Measurements from ENCODE around the gene ATXN7L1. TPM values are rescaled to one million over a fixed set of nuclear protein-coding genes. Genes with fewer than 3 reads are reported as not detected.

The ATXN7L1 gene, protein sequence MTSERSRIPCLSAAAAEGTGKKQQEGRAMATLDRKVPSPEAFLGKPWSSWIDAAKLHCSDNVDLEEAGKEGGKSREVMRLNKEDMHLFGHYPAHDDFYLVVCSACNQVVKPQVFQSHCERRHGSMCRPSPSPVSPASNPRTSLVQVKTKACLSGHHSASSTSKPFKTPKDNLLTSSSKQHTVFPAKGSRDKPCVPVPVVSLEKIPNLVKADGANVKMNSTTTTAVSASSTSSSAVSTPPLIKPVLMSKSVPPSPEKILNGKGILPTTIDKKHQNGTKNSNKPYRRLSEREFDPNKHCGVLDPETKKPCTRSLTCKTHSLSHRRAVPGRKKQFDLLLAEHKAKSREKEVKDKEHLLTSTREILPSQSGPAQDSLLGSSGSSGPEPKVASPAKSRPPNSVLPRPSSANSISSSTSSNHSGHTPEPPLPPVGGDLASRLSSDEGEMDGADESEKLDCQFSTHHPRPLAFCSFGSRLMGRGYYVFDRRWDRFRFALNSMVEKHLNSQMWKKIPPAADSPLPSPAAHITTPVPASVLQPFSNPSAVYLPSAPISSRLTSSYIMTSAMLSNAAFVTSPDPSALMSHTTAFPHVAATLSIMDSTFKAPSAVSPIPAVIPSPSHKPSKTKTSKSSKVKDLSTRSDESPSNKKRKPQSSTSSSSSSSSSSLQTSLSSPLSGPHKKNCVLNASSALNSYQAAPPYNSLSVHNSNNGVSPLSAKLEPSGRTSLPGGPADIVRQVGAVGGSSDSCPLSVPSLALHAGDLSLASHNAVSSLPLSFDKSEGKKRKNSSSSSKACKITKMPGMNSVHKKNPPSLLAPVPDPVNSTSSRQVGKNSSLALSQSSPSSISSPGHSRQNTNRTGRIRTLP
- 10 to 100 TPM in 5 of 6 donors, 1 to 10 TPM in 1; 9.8 to 18.2 (median 10.8) TPM for polyA plus RNA-seq (ENCODE audit: low read depth in 6 of 6)

DNA sequence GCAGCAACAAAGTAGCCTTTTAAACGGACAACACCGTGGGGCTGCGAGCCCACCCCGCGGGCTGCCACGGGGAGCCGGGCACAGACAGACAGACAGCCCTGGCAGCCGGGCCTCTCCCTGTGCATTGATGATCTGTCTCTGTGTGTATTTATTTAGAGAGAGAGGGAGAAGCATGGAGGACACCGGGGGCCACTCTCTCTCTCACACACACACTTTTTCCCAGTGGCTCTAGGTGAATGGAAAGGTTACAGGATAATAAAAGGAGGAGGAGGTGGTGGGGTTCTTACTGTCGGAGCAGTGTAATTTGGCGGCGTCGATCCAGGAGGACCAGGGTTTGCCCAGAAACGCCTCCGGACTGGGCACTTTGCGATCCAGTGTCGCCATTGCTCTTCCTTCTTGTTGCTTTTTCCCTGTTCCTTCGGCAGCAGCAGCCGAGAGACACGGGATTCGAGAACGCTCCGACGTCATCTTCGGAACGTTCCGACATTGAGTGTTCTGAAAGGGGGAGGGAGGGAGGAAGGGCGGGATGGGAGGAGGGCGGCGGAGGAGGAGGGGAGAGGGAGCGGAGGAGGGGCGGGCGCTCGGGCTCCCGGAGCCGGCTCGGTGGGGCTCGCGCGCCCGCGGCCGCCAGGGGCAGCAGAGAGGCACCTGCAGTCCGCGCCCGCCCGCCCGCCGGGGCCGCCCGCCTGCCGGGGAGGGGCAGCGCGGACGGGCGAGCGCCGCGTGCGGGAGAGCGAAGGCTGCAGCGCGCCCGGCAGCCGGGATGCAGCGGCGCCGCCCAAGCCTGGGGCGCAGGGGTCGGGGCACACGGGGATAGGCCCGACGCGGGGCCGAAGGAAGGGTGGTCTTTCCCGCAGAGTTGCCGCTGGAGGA is at the start of gene ATXN7L1:
Gene ATXN7L1 (minus strand): TSS at position 509 of the 873 bp plus-strand sequence. CDS start 41 bp downstream, at position 468.
- H3K27ac Mint-ChIP-seq, result peak within 1 kb of the TSS in 4 of 6 donors; percentile 35 to 86 (median 76)
- H3K4me1 Mint-ChIP-seq, result peaks cover 7 to 19% (median 9%) of the 10 kb centered on the region in 3 donors
- peaks cover 19 to 28% (median 22%) of the 10 kb centered on the region in 3 donors for H3K27me3 Mint-ChIP-seq
- peak; percentile 96 to 97 for ATAC-seq (ENCODE audit: low read depth in 2 of 2)
- no peaks in the 10 kb centered on the region for H3K36me3 Mint-ChIP-seq
- DNase-seq, result peak; percentile 80
- peak within 1 kb of the TSS; percentile 80 to 97 (median 92) for H3K4me3 Mint-ChIP-seq
- no peaks in the 10 kb centered on the region for H3K9me3 Mint-ChIP-seq

DNA sequence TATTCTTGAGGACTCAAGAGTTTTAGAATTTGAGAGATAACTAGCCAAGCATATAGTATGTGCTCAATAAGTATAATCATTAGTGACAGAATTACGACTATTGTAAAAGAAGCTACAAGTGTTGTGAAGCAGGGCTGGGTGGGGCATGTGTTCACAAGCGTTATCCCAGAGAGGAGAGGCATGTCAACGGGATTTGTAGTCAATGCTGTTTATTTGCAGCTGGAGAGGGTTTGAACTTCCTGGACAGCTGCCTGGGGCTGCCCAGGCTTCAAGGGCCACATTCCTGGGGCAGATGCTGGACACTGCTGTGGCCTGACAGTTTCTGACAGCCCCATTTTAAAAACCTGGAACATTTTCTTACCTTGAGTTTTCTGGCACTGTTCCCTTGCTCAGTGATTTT is 49.7 kb upstream of the ATXN7L1 start:
- Mint-ChIP-seq H3K27me3 (peaks cover 0 to 10% (median 9%) of the 10 kb centered on the region in 3 donors), H3K9me3 (peaks cover 0 to 21% (median 8%) of the 10 kb centered on the region in 7 donors), H3K27ac (no peak overlapping the region), H3K4me1 (peaks cover 0 to 2% (median 0%) of the 10 kb centered on the region in 3 donors), H3K4me3 (no peak overlapping the region), H3K36me3 (no peaks in the 10 kb centered on the region)
- DNase-seq (no peak), ATAC-seq (ENCODE audit: low read depth in 2 of 2) (no peak)

DNA sequence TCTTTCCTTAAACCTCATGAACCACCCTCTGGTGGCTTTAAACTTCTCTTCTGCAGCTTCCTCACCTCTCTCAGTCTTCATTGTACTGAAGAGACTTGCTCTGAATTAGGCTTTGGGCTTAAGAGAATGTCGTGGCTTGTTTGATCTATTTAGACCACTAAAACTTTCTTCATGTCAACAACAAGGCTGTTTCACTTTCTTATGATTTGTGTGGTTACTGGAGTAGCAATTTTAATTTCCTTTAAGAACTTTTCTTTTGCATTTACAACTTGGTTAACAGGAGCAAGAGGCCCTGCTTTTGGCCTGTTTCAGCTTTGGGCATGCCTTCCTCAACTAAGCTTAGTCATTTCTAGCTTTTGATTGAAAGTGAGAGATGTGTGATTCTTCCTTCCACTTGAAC is 48.5 kb upstream of the ATXN7L1 start:
- Mint-ChIP-seq H3K4me3 (no peak overlapping the region), H3K9me3 (peaks cover 0 to 21% (median 8%) of the 10 kb centered on the region in 7 donors), H3K4me1 (no peaks in the 10 kb centered on the region), H3K27me3 (peaks cover 3 to 11% (median 6%) of the 10 kb centered on the region in 3 donors), H3K36me3 (no peaks in the 10 kb centered on the region), H3K27ac (no peak overlapping the region)
- ATAC-seq (ENCODE audit: low read depth in 2 of 2) (no peak), DNase-seq (no peak)

DNA sequence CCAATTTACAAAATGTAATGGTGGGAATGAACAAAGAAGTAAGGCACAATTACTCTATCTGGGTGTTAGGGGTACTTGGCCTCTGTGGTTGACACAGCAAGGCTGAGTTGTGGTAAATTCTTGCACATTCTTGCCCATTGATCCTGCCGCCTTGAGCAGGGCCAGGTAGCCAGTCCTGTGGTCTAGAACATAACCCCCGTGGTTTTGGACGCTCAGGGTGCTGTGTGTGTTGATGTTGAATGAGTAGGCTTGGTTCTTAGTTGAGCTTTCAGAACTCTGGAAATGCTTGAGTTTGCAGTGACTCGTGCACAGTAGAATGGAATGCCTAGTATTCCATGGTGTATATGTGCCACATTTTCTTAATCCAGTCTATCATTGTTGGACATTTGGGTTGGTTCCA is 44.4 kb upstream of the ATXN7L1 start:
- DNase-seq, result no peak
- no peak for ATAC-seq (ENCODE audit: low read depth in 2 of 2)
- Mint-ChIP-seq H3K27me3 (peaks cover 15 to 22% (median 17%) of the 10 kb centered on the region in 3 donors), H3K36me3 (no peaks in the 10 kb centered on the region), H3K4me3 (no peak overlapping the region), H3K27ac (no peak overlapping the region), H3K9me3 (peaks cover 0 to 21% (median 8%) of the 10 kb centered on the region in 7 donors), H3K4me1 (no peaks in the 10 kb centered on the region)

DNA sequence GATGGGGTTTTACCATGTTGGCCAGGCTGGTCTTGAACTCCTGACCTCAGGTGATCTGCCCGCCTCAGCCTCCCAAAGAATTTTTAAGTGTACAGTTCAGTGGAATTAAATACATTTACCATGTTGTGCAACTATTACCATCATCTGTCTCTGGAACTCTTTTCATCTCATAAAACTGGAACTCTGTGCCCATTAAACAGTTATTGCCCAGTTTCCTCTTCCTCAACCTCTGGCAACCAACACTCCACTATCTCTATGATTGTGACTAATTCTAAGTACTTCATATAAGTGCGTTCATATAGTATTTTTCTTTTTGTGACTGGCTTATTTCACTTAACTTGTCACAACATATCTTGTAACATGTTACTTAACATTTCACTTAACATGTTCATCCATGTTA is 41.3 kb upstream of the ATXN7L1 start:
- Mint-ChIP-seq H3K36me3 (no peaks in the 10 kb centered on the region), H3K27me3 (peaks cover 19 to 29% (median 22%) of the 10 kb centered on the region in 3 donors), H3K4me1 (no peaks in the 10 kb centered on the region), H3K4me3 (no peak overlapping the region), H3K27ac (no peak overlapping the region), H3K9me3 (peaks cover 0 to 4% (median 0%) of the 10 kb centered on the region in 7 donors)
- DNase-seq, result no peak
- ATAC-seq (ENCODE audit: low read depth in 2 of 2), result no peak

DNA sequence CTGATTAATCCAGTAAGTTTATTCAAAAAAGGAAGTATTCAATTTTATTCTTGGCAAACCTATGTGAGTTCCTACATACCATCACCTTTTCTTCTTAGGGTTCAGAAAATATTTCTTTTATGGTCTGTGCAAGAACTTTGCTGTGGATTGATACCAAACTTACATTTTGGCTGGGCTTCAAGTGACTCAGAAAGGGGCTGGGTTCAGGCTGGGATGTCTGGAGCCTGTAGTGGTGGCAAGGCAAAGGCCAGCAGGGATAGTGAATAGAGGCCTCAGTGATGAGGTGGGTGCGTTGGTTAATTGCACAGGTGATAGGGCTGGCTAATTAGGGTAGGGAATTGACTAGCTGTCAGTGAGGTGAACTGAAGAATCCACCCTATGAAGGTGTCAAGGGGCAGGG is 40.2 kb upstream of the ATXN7L1 start:
- H3K27ac Mint-ChIP-seq, result no peak overlapping the region
- ATAC-seq (ENCODE audit: low read depth in 2 of 2), result no peak
- no peaks in the 10 kb centered on the region for H3K4me1 Mint-ChIP-seq

DNA sequence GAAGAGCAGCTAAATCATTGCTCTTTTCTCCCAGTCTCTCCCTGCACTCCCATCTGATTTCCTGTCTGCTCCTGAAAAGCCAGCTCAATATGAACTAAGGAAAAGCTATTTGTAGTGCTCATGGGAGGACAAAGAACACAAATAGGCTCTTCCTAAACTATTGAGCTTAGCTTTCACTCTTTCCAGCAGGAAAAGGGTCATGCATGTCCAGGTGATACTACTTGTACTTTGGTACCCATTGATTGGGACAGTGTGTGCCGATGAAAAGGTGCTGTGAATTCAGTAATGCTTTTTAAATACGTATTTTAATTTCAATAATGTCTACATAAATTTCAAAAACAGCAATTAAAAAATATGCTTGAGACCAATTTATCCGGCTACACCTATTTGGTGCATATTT is 37.5 kb upstream of the ATXN7L1 start:
- H3K4me3 Mint-ChIP-seq, result no peak overlapping the region
- H3K27ac Mint-ChIP-seq, result no peak overlapping the region
- peaks cover 8 to 25% (median 15%) of the 10 kb centered on the region in 3 donors for H3K27me3 Mint-ChIP-seq
- H3K36me3 Mint-ChIP-seq, result peaks cover 5 to 7% of the 10 kb centered on the region in 2 donors
- H3K9me3 Mint-ChIP-seq, result peaks cover 0 to 8% (median 5%) of the 10 kb centered on the region in 7 donors
- ATAC-seq (ENCODE audit: low read depth in 2 of 2), result no peak
- no peak for DNase-seq
- H3K4me1 Mint-ChIP-seq, result no peaks in the 10 kb centered on the region

More for the DNA sequence above, 40.2 kb upstream of the ATXN7L1 start:
- Mint-ChIP-seq H3K27me3 (peaks cover 19 to 29% (median 22%) of the 10 kb centered on the region in 3 donors), H3K4me3 (no peak overlapping the region), H3K36me3 (no peaks in the 10 kb centered on the region), H3K9me3 (peaks cover 0 to 1% (median 0%) of the 10 kb centered on the region in 7 donors)
- no peak for DNase-seq

DNA sequence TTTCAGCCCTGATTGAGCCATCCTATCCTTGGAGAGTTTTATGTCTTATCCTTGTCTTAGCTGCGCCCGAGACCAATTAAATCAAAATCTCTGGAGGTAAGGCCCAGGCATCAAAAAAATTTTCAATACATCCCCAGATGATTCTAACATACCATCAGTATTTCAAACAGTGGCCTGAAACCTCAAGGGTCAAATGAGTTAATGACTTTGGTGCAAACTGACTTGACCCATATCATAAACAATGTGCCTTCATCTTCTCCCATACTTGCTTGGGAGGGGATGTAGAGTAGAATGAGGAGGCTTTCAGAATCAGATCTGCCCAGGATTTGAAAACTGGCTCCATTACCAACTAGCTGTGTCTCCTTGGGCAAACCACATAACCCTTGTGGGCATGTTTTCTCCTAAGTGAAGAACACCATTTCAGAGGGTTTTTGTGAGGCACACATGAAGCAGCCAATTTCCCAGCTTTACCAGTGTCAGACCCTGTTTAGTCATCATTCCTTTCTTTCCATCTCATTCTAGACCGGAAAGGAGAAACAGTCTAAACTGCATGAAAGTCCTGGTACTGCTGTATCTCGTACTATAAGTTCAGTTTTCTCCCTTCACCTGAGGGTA is 35.7 kb upstream of the ATXN7L1 start:
- Mint-ChIP-seq H3K27ac (no peak overlapping the region), H3K36me3 (peaks cover 5 to 7% of the 10 kb centered on the region in 2 donors), H3K4me3 (peak overlapping the region in 1 of 8 donors; percentile 25), H3K27me3 (peaks cover 0 to 20% (median 10%) of the 10 kb centered on the region in 3 donors), H3K9me3 (peaks cover 0 to 6% (median 5%) of the 10 kb centered on the region in 7 donors), H3K4me1 (no peaks in the 10 kb centered on the region)
- DNase-seq (no peak), ATAC-seq (ENCODE audit: low read depth in 2 of 2) (no peak)

DNA sequence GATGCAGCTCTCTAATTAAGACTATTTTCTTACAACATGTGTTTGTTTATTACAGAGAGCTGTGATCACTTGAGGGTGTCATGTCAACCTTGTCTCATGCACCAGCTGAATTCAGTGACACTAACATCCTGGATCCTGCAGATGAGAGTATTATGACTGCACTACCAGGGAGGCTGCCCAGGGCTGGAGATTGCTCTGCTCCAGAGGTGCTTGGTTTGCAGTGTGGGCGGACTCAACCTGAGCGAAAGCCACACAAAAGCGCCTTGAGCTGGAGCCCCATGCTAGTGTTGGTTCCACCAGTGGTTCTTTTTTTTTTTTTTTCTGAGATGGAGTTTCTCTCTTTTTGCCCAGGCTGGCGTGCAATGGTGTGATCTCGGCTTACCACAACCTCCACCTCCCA is 33.8 kb upstream of the ATXN7L1 start:
- Mint-ChIP-seq H3K27me3 (peaks cover under 1 to 27% (median 7%) of the 10 kb centered on the region in 3 donors), H3K9me3 (peaks cover 0 to 6% (median 5%) of the 10 kb centered on the region in 7 donors), H3K4me1 (no peaks in the 10 kb centered on the region), H3K4me3 (no peak overlapping the region), H3K27ac (no peak overlapping the region), H3K36me3 (peaks cover 5 to 7% of the 10 kb centered on the region in 2 donors)
- DNase-seq (no peak), ATAC-seq (ENCODE audit: low read depth in 2 of 2) (no peak)

DNA sequence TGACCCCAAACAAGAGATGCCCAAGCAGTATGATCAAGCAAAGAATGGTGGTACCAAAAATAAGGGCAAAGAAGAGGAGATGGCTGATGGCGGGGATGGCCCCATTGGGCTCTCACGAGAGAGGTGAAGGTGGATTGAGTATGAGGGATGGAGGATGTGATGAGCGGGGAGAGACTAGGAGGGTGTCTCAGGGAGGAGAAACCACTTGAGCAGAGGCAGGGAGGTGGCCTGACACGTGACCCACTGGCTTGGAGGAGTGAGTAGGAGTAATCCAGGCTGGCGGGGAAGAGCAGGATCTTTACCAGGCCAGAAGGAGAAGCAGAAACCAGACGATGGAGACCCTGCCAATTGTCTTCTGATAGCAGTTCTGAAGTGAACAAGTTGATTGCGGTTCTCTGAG is 33.3 kb upstream of the ATXN7L1 start:
- Mint-ChIP-seq H3K36me3 (peaks cover 5 to 7% of the 10 kb centered on the region in 2 donors), H3K27ac (peak overlapping the region in 1 of 6 donors; percentile 73), H3K4me1 (no peaks in the 10 kb centered on the region), H3K9me3 (peaks cover 0 to 6% (median 5%) of the 10 kb centered on the region in 7 donors), H3K4me3 (no peak overlapping the region), H3K27me3 (peaks cover 5 to 27% (median 9%) of the 10 kb centered on the region in 3 donors)
- no peak for ATAC-seq (ENCODE audit: low read depth in 2 of 2)
- DNase-seq, result no peak

DNA sequence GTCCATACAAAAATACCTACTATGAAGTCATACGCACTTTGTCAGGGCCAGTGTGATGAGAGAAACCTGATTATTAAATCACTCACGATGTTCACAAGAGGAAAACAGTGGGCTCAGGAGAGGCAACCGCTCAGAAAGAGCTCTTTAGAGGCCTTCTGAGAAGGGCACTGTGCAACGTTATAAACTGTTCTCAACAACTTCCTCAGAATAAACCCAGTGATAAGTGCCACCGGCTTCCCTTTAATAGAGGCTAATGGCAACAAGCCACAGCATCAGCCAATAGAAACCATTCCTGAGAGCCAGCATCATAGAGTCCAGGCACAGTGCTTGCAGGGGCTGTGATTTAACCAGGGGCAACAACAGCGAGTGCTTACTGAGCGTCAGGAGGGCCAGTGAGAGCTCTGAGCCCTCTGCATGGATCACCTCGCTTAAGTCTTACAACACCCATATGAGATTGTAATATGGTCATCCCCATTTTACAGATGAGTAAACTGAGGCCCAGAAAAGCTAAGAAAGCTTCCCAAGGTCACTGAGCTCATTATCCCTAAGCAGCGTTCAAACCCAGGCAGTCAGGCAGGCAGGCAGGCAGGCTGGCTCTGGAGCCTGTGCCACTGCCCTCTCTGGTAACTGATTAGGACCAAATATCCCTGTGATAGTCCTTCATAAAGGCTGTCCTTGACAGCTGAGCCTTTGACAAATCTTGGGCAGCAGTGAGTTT is 30.9 kb upstream of the ATXN7L1 start:
- Mint-ChIP-seq H3K27ac (no peak overlapping the region), H3K9me3 (peaks cover 0 to 9% (median 5%) of the 10 kb centered on the region in 7 donors), H3K27me3 (peaks cover 9 to 26% (median 10%) of the 10 kb centered on the region in 3 donors), H3K36me3 (peaks cover 5 to 7% of the 10 kb centered on the region in 2 donors), H3K4me3 (no peak overlapping the region), H3K4me1 (no peaks in the 10 kb centered on the region)
- DNase-seq, result no peak
- ATAC-seq (ENCODE audit: low read depth in 2 of 2), result no peak

DNA sequence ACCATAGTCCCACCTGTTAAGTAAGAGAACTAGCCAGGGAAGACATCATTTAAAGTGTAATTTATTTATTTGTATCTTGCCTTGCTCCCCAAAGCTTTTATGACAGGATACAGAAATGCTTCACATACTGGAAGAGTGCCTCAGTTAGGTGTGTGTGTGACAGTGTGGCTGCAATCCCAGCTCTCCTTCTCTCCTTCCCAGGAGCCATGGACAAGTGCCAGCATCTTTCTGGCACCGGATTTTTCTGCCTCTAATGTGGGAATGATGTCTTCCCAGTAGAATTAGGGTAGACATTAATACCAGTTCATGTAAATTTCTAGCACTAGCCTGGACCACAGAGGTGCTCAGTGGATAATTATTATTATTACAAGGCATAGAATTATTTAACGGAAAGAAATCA is 30.3 kb upstream of the ATXN7L1 start:
- Mint-ChIP-seq H3K36me3 (peaks cover 5 to 7% of the 10 kb centered on the region in 2 donors), H3K4me1 (no peaks in the 10 kb centered on the region), H3K27ac (peak overlapping the region in 1 of 6 donors; percentile 12), H3K9me3 (peaks cover 0 to 9% (median 5%) of the 10 kb centered on the region in 7 donors), H3K4me3 (no peak overlapping the region), H3K27me3 (peaks cover 9 to 26% (median 15%) of the 10 kb centered on the region in 3 donors)
- DNase-seq, result no peak
- no peak for ATAC-seq (ENCODE audit: low read depth in 2 of 2)

Data from naive B cell (primary cell).